Ovary (tissue), 3 donors: ENCODE measurements around the gene DECR2.
"Not testable (repeated sequence)": the region's sequence is repeated elsewhere in the genome, so short reads cannot be mapped to it uniquely, and the experiment has no call there.

Experiments
- POLR2A ChIP-seq: fragments of 450-650 bp; IDR thresholded peaks from one replicate; pipeline ENCODE4 v1.6.1; 2017; ENCODE audit warnings: antibody characterized with exemption, mild to moderate bottlenecking, moderate library complexity
- TF ChIP-seq, protein P1 (sequence below), 3 donors: fragments of 450-650 bp in 2 of 3; fragments of 200-600 bp in 1 of 3; IDR thresholded peaks; one replicate each; pipeline versions ENCODE4 v1.5.1 to v1.8.0; 2016 to 2022; ENCODE audit warnings: antibody characterized with exemption in 3 of 3, mild to moderate bottlenecking in 1 of 3
- donor health status: DM: no; HTN: no; CAD: no.

- not testable (repeated sequence) for TF ChIP-seq POLR2A
- TF ChIP-seq, protein P1, sequence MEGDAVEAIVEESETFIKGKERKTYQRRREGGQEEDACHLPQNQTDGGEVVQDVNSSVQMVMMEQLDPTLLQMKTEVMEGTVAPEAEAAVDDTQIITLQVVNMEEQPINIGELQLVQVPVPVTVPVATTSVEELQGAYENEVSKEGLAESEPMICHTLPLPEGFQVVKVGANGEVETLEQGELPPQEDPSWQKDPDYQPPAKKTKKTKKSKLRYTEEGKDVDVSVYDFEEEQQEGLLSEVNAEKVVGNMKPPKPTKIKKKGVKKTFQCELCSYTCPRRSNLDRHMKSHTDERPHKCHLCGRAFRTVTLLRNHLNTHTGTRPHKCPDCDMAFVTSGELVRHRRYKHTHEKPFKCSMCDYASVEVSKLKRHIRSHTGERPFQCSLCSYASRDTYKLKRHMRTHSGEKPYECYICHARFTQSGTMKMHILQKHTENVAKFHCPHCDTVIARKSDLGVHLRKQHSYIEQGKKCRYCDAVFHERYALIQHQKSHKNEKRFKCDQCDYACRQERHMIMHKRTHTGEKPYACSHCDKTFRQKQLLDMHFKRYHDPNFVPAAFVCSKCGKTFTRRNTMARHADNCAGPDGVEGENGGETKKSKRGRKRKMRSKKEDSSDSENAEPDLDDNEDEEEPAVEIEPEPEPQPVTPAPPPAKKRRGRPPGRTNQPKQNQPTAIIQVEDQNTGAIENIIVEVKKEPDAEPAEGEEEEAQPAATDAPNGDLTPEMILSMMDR (IDR thresholded peaks at IDR 0.05), result not testable (repeated sequence)
Measured at GRCh38 chr16:362702-362999, 39.0 kb upstream of the DECR2 start.
